Activated CD8-positive, alpha-beta memory T cell treated with anti-CD3 and anti-CD28 coated beads for 48 hours (primary cell): Measurements from ENCODE around the gene SLC16A8.
"Not testable (repeated sequence)": the region's sequence is repeated elsewhere in the genome, so short reads cannot be mapped to it uniquely, and the experiment has no call there.

Source experiments
- DNase-seq, 3 experiments: peaks; one replicate each; pipeline ENCODE4 v3.0.0-alpha.2; 2020; ENCODE audit warnings: low read depth in 2 of 3, low spot score in 2 of 3

The SLC16A8 gene

GRCh38 chr22:38088629-38089473, 4.9 kb upstream of the SLC16A8 start:
- no peak for DNase-seq

- no peak for DNase-seq
Measured at GRCh38 chr22:38087855-38088254, 3.9 kb upstream of the SLC16A8 start.

GRCh38 chr22:38086942-38087341, 3.0 kb upstream of the SLC16A8 start:
- DNase-seq, result no peak

- no peak for DNase-seq
Measured at GRCh38 chr22:38086001-38086845, 2.2 kb upstream of the SLC16A8 start.

- no peak for DNase-seq
Measured at GRCh38 chr22:38085501-38085900, 1.5 kb upstream of the SLC16A8 start.

GRCh38 chr22:38085056-38085455, 1.1 kb upstream of the SLC16A8 start:
- no peak for DNase-seq

- no peak for DNase-seq
Measured at GRCh38 chr22:38082986-38083710, 836 bp downstream of the SLC16A8 start.

- DNase-seq, result no peak
Measured at GRCh38 chr22:38081941-38082828, 1.8 kb downstream of the SLC16A8 start.

GRCh38 chr22:38081636-38081940, 2.4 kb downstream of the SLC16A8 start:
- DNase-seq, result no peak

GRCh38 chr22:38080850-38081635, 2.9 kb downstream of the SLC16A8 start:
- no peak for DNase-seq

GRCh38 chr22:38080474-38080849, 3.5 kb downstream of the SLC16A8 start:
- no peak for DNase-seq

- no peak for DNase-seq
Measured at GRCh38 chr22:38079804-38080203, 4.2 kb downstream of the SLC16A8 start.

GRCh38 chr22:38079208-38079607, 4.8 kb downstream of the SLC16A8 start:
- not testable (repeated sequence) for DNase-seq

- no peak for DNase-seq
Measured at GRCh38 chr22:38078046-38078840, 5.7 kb downstream of the SLC16A8 start.

GRCh38 chr22:38077595-38077994, 6.4 kb downstream of the SLC16A8 start:
- DNase-seq, result no peak

- DNase-seq, result no peak
Measured at GRCh38 chr22:38077096-38077495, 6.9 kb downstream of the SLC16A8 start.

GRCh38 chr22:38075961-38076360, 8.0 kb downstream of the SLC16A8 start:
- no peak for DNase-seq

GRCh38 chr22:38075105-38075825, 8.7 kb downstream of the SLC16A8 start:
- DNase-seq, result no peak
